ENCODE data around the gene DYRK1A. TPM values are rescaled to one million over a fixed set of nuclear protein-coding genes. Genes with fewer than 3 reads are reported as not detected.

Gene DYRK1A
- total RNA-seq, 1 experiment from 2014 or later, result 49.3 TPM

DNA sequence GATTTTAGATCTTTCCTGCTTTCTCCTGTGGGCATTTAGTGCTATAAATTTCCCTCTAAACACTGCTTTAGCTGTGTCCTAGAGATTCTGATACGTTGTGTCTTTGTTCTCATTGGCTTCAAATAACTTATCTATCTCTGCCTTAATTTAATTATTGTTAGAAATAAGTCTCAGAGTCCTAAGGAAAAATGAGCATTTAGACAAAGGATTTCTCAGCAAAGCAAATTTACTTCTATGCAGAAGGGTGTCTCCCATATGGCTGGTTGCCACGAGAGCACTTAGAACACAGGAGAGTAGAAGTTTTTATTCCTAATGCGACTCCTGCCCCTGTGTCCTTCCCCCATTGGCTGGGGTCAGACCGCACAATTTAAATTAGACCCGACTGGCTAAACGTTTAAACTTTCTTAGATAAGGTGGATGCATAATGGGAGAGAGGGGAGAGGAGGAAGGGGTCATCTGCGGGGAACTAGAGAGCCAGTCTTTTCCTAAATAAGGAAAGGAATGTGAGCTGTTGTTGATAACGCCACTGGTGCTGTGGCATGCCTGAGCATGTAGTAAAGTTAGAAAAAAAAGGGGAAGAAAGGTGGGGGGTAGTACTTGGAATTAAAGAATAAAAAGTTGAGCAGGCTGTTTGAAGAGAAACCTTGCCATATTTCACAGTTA is 170.2 kb downstream of the DYRK1A start:
- DNase-seq (ENCODE audit: low read depth, low spot score) (no peak), ATAC-seq (no peak)
- H3K4me2 ChIP-seq (ENCODE audit: low read length), result no peak overlapping the region
- no TSS peak for BruUV-seq (replicated peaks)
- no peaks in the 10 kb centered on the region for H3K9me2 ChIP-seq (ENCODE audit: insufficient read depth)
- H3K36me3 ChIP-seq (ENCODE audit: control insufficient read depth in 1 of 2, insufficient read depth in 2 of 2, low read length in 2 of 2), result no peaks in the 10 kb centered on the region
- no peaks in the 10 kb centered on the region for H3K27me3 ChIP-seq (ENCODE audit: insufficient read depth, low read length)
- TF ChIP-seq POLR2AphosphoS5 (IDR thresholded peaks at IDR 0.05; ENCODE audit: low read depth, low read length) (no peak), ZNF274 (IDR thresholded peaks at IDR 0.05; ENCODE audit: low read depth, low read length) (no peak)
- POLR2A ChIA-PET, result no interaction called here
- H2AFZ ChIP-seq (ENCODE audit: low read depth, low read length, poor library complexity, severe bottlenecking), result no peak overlapping the region
- H3K4me1 ChIP-seq (ENCODE audit: control insufficient read depth in 1 of 2, insufficient read depth in 2 of 2, low read length in 2 of 2), result peaks cover 23 to 25% of the 10 kb centered on the region in 2 experiments
- no peak overlapping the region for H3K27ac ChIP-seq (ENCODE audit: low read depth, low read length)
- H3K9ac ChIP-seq (ENCODE audit: low read length), result no peak overlapping the region
- RAD21 ChIA-PET (ENCODE audit: low non-redundant PET in 1 of 2, low total read pairs in 2 of 2, uncharacterized antibody in 2 of 2, unreplicated experiment in 2 of 2), result no interaction called here
- CTCF ChIA-PET, result no interaction called here
- intact Hi-C loops (cut with micrococcal nuclease), result no loop called here
- no peak overlapping the region for H3K4me3 ChIP-seq (replicated peaks in 1 of 2; ENCODE audit: low read depth in 1 of 2, low read length in 2 of 2)
- no peaks in the 10 kb centered on the region for H3K79me2 ChIP-seq (ENCODE audit: insufficient read depth, low read length)
- H3K9me3 ChIP-seq (ENCODE audit: control insufficient read depth in 1 of 2, insufficient read depth in 1 of 2, low read depth in 1 of 2, low read length in 2 of 2), result no peaks in the 10 kb centered on the region
- H4K20me1 ChIP-seq (ENCODE audit: insufficient read depth), result no peaks in the 10 kb centered on the region

DNA sequence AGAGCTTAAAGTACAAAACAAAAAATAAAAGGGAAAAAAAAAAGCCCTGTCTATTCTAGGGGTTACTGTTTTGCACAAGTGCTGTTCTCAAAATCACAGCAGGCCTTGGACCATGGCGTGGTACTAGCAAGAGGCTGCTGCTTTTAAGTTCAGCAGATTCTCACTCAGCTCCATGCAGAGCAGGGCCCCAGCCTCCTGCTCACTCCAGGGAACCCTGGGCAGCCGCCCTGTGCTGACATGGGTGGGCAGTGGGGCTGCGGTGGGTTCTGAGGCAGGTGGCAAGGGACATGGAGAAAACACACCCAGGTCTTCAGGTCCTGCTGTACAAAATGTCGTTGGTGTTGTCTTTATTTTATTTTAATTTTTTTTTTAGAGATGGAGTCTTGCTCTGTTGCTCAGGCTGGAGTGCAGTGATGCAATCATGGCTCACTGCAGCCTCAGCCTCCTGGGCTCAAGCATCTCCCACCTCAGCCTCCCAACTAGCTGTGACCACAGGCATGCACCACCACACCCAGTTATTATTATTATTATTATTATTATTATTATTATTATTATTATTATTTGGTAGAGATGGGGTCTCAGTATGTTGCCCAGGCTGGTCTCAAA is 170.9 kb downstream of the DYRK1A start:
- ChIA-PET POLR2A (no interaction called here), RAD21 (ENCODE audit: low non-redundant PET in 1 of 2, low total read pairs in 2 of 2, uncharacterized antibody in 2 of 2, unreplicated experiment in 2 of 2) (no interaction called here), CTCF (no interaction called here)
- TF ChIP-seq SRF (IDR thresholded peaks at IDR 0.05; ENCODE audit: low read depth) (no peak), EZH2phosphoT487 (IDR thresholded peaks at IDR 0.05; ENCODE audit: borderline replicate concordance) (no peak), SIN3A (IDR thresholded peaks at IDR 0.05; ENCODE audit: low read depth) (no peak), ZNF274 (IDR thresholded peaks at IDR 0.05; ENCODE audit: low read depth, low read length) (no peak), FOSL1 (IDR thresholded peaks at IDR 0.05; ENCODE audit: low read depth) (no peak), EZH2 (IDR thresholded peaks at IDR 0.05) (no peak), POLR2A (IDR thresholded peaks at IDR 0.05; ENCODE audit: borderline replicate concordance, extremely low read depth, insufficient read depth, insufficient read length) (no peak), POLR2AphosphoS5 (IDR thresholded peaks at IDR 0.05; ENCODE audit: low read depth, low read length) (no peak), CBX3 (IDR thresholded peaks at IDR 0.05; ENCODE audit: low read depth) (no peak), ZFX (IDR thresholded peaks at IDR 0.05) (no peak), CEBPB (IDR thresholded peaks at IDR 0.05; ENCODE audit: low read depth) (no peak), ELF1 (IDR thresholded peaks at IDR 0.05; ENCODE audit: borderline replicate concordance, low read depth) (no peak)
- TF ChIP-seq, protein P1, sequence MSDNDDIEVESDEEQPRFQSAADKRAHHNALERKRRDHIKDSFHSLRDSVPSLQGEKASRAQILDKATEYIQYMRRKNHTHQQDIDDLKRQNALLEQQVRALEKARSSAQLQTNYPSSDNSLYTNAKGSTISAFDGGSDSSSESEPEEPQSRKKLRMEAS (IDR thresholded peaks at IDR 0.05), result no peak
- TF ChIP-seq, protein P2, sequence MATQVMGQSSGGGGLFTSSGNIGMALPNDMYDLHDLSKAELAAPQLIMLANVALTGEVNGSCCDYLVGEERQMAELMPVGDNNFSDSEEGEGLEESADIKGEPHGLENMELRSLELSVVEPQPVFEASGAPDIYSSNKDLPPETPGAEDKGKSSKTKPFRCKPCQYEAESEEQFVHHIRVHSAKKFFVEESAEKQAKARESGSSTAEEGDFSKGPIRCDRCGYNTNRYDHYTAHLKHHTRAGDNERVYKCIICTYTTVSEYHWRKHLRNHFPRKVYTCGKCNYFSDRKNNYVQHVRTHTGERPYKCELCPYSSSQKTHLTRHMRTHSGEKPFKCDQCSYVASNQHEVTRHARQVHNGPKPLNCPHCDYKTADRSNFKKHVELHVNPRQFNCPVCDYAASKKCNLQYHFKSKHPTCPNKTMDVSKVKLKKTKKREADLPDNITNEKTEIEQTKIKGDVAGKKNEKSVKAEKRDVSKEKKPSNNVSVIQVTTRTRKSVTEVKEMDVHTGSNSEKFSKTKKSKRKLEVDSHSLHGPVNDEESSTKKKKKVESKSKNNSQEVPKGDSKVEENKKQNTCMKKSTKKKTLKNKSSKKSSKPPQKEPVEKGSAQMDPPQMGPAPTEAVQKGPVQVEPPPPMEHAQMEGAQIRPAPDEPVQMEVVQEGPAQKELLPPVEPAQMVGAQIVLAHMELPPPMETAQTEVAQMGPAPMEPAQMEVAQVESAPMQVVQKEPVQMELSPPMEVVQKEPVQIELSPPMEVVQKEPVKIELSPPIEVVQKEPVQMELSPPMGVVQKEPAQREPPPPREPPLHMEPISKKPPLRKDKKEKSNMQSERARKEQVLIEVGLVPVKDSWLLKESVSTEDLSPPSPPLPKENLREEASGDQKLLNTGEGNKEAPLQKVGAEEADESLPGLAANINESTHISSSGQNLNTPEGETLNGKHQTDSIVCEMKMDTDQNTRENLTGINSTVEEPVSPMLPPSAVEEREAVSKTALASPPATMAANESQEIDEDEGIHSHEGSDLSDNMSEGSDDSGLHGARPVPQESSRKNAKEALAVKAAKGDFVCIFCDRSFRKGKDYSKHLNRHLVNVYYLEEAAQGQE (IDR thresholded peaks at IDR 0.05; ENCODE audit: low read depth), result no peak
- TF ChIP-seq, protein P3, sequence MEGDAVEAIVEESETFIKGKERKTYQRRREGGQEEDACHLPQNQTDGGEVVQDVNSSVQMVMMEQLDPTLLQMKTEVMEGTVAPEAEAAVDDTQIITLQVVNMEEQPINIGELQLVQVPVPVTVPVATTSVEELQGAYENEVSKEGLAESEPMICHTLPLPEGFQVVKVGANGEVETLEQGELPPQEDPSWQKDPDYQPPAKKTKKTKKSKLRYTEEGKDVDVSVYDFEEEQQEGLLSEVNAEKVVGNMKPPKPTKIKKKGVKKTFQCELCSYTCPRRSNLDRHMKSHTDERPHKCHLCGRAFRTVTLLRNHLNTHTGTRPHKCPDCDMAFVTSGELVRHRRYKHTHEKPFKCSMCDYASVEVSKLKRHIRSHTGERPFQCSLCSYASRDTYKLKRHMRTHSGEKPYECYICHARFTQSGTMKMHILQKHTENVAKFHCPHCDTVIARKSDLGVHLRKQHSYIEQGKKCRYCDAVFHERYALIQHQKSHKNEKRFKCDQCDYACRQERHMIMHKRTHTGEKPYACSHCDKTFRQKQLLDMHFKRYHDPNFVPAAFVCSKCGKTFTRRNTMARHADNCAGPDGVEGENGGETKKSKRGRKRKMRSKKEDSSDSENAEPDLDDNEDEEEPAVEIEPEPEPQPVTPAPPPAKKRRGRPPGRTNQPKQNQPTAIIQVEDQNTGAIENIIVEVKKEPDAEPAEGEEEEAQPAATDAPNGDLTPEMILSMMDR (IDR thresholded peaks at IDR 0.05 in 2 of 3, conservative IDR thresholded peaks at IDR 0.05 in 1 of 3; ENCODE audit: borderline replicate concordance in 1 of 3, insufficient read depth in 1 of 3, low read depth in 2 of 3, low read length in 2 of 3), result no peak
- Histone ChIP-seq H4K20me1 (ENCODE audit: insufficient read depth) (no peaks in the 10 kb centered on the region), H3K27ac (ENCODE audit: low read depth, low read length) (no peak overlapping the region), H3K9me2 (ENCODE audit: insufficient read depth) (no peaks in the 10 kb centered on the region), H3K27me3 (ENCODE audit: insufficient read depth, low read length) (no peaks in the 10 kb centered on the region), H2AFZ (ENCODE audit: low read depth, low read length, poor library complexity, severe bottlenecking) (no peak overlapping the region), H3K9ac (ENCODE audit: low read length) (no peak overlapping the region), H3K9me3 (ENCODE audit: control insufficient read depth in 1 of 2, insufficient read depth in 1 of 2, low read depth in 1 of 2, low read length in 2 of 2) (no peaks in the 10 kb centered on the region), H3K36me3 (ENCODE audit: control insufficient read depth in 1 of 2, insufficient read depth in 2 of 2, low read length in 2 of 2) (no peaks in the 10 kb centered on the region), H3K4me2 (ENCODE audit: low read length) (no peak overlapping the region), H3K4me1 (ENCODE audit: control insufficient read depth in 1 of 2, insufficient read depth in 2 of 2, low read length in 2 of 2) (peaks cover 19 to 20% of the 10 kb centered on the region in 2 experiments), H3K79me2 (ENCODE audit: insufficient read depth, low read length) (no peaks in the 10 kb centered on the region), H3K4me3 (replicated peaks in 1 of 2; ENCODE audit: low read depth in 1 of 2, low read length in 2 of 2) (no peak overlapping the region)
- DNase-seq (ENCODE audit: low read depth, low spot score) (no peak), ATAC-seq (no peak)
- intact Hi-C loops (cut with micrococcal nuclease), result no loop called here
- no TSS peak for BruUV-seq (replicated peaks)
